Sigmoid colon (tissue), 7 donors: ENCODE data around the gene SLC12A9. TPM values are rescaled to one million over a fixed set of nuclear protein-coding genes. Genes with fewer than 3 reads are reported as not detected.

Experiments
- DNase-seq: peaks from one replicate; pipeline ENCODE4 v3.0.0-alpha.2; 2019
- H3K27ac ChIP-seq, 4 donors: fragments of 200-600 bp; sonication (generic); one replicate each; pipeline ENCODE4 v1.5.1; 2016 to 2019; ENCODE audit warnings: mild to moderate bottlenecking in 1 of 4
- H3K27me3 ChIP-seq, 3 donors: fragments of 200-600 bp; sonication (generic); one replicate each; pipeline ENCODE4 v1.5.1; 2019; ENCODE audit warnings: mild to moderate bottlenecking in 1 of 3
- H3K36me3 ChIP-seq, 4 donors: fragments of 200-600 bp; sonication (generic); one replicate each; pipeline ENCODE4 v1.5.1; 2016 to 2019
- H3K4me1 ChIP-seq, 4 donors: fragments of 200-600 bp; sonication (generic); one replicate each; pipeline ENCODE4 v1.5.1; 2017 to 2019
- H3K4me3 ChIP-seq, 4 donors: fragments of 200-600 bp; sonication (generic); one replicate each; pipeline ENCODE4 v1.5.1; 2017 to 2019; ENCODE audit warnings: mild to moderate bottlenecking in 2 of 4, moderate library complexity in 1 of 4
- H3K9me3 ChIP-seq, 4 donors: fragments of 200-600 bp in 3 of 4; sonication (generic) in 3 of 4; one replicate each; pipeline versions ENCODE4 v1.5.1 to v1.6.1; 2013 to 2019
- EP300 ChIP-seq, 4 donors: sonication (generic); formaldehyde crosslinking; IDR thresholded peaks; one replicate each; pipeline ENCODE4 v1.6.1; 2017; ENCODE audit warnings: antibody characterized with exemption in 4 of 4
- POLR2A ChIP-seq, 2 donors: fragments of 450-650 bp; IDR thresholded peaks; one replicate each; pipeline ENCODE4 v1.6.1; 2016; ENCODE audit warnings: antibody characterized with exemption in 2 of 2, mild to moderate bottlenecking in 2 of 2, moderate library complexity in 2 of 2
- POLR2AphosphoS5 ChIP-seq, 4 donors: sonication (generic); formaldehyde crosslinking; IDR thresholded peaks; one replicate each; pipeline ENCODE4 v1.6.1; 2017; ENCODE audit warnings: antibody characterized with exemption in 4 of 4
- WGBS, 2 donors: extraction: QIAGEN DNeasy Blood & Tissue Kit; methylation state at CpG; one replicate each; pipeline ENCODE4 v1.1.7; 2013; 5-methylcytosine and 5-hydroxymethylcytosine counted together
- intact Hi-C: fragments of 100-400 bp; cut with DNase I; formaldehyde crosslinking; loops from one replicate; pipeline ENCODE4 v1.15.1; 2023
- polyA plus RNA-seq, 3 donors: library from polyadenylated mRNA; stranded (reverse); fragments of 200-250 nt; gene quantifications; one replicate each; pipeline ENCODE4 v1.2.3, GENCODE V29; 2013
- total RNA-seq, 4 donors: library from RNA; depleted of rRNA; stranded (reverse); fragments of >200 nt; gene quantifications; one replicate each; pipeline ENCODE4 v1.1.0, GENCODE V29; 2016
- TF ChIP-seq, protein P1 (sequence below), 4 experiments: fragments of 450-650 bp in 3 of 4; fragments of 200-600 bp in 1 of 4; IDR thresholded peaks; one replicate each; pipeline ENCODE4 v1.5.1; 2016 to 2019; ENCODE audit warnings: antibody characterized with exemption in 4 of 4, mild to moderate bottlenecking in 3 of 4, moderate library complexity in 2 of 4
- donor health status: healthy with polysubstance abuse.
- donor health status: Bipolar disorder and iron deficiency.
- donor health status: healthy.

The SLC12A9 gene
- total and polyA plus RNA-seq, 7 donors = 2.5 to 34.2 (median 12.1) TPM

DNA sequence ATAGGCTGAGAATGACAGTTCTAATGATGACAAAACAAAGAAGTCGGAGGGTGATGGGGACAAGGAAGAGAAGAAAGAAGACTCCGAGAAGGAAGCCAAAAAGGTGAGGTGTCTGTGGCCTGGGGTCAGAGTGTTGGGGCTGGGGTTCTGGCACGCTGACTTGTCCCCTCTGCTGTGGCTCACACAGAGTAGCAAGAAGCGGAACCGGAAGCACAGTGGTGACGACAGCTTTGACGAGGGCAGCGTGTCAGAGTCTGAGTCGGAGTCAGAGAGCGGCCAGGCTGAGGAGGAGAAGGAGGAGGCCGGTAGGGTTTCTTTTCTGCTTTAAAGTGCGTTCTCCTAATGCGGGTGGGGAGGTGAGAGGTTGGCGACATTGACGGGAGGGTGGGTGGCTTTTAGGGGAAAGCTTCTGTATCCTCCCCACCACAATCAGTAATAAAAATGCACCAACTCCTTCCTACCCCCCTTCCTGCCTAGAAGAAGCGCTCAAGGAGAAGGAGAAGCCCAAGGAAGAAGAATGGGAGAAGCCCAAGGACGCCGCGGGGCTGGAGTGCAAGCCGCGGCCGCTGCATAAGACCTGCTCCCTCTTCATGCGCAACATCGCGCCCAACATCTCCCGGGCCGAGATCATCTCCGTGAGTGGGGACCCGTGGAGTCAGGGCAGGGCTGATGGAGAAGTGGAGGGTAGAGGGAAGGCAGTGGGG is 32.4 kb downstream of the SLC12A9 start:
- no peak for DNase-seq
- H3K27me3 ChIP-seq = no peaks in the 10 kb centered on the region
- peaks cover 0 to 26% (median 19%) of the 10 kb centered on the region in 4 donors for H3K4me1 ChIP-seq
- H3K9me3 ChIP-seq = no peaks in the 10 kb centered on the region
- no peak overlapping the region for H3K27ac ChIP-seq
- 92 to 93% methylated on average over 29 of the region's 29 CpGs for WGBS, 2 donors
- TF ChIP-seq POLR2AphosphoS5 (IDR thresholded peaks at IDR 0.05) = no peak
- no peak for TF ChIP-seq EP300 (IDR thresholded peaks at IDR 0.05)
- no peak for TF ChIP-seq POLR2A (IDR thresholded peaks at IDR 0.05)
- TF ChIP-seq, protein P1, sequence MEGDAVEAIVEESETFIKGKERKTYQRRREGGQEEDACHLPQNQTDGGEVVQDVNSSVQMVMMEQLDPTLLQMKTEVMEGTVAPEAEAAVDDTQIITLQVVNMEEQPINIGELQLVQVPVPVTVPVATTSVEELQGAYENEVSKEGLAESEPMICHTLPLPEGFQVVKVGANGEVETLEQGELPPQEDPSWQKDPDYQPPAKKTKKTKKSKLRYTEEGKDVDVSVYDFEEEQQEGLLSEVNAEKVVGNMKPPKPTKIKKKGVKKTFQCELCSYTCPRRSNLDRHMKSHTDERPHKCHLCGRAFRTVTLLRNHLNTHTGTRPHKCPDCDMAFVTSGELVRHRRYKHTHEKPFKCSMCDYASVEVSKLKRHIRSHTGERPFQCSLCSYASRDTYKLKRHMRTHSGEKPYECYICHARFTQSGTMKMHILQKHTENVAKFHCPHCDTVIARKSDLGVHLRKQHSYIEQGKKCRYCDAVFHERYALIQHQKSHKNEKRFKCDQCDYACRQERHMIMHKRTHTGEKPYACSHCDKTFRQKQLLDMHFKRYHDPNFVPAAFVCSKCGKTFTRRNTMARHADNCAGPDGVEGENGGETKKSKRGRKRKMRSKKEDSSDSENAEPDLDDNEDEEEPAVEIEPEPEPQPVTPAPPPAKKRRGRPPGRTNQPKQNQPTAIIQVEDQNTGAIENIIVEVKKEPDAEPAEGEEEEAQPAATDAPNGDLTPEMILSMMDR (IDR thresholded peaks at IDR 0.05) = no peak
- no peak overlapping the region for H3K4me3 ChIP-seq
- H3K36me3 ChIP-seq = peaks cover 60 to 81% (median 71%) of the 10 kb centered on the region in 4 donors
- intact Hi-C loops = no loop called here

DNA sequence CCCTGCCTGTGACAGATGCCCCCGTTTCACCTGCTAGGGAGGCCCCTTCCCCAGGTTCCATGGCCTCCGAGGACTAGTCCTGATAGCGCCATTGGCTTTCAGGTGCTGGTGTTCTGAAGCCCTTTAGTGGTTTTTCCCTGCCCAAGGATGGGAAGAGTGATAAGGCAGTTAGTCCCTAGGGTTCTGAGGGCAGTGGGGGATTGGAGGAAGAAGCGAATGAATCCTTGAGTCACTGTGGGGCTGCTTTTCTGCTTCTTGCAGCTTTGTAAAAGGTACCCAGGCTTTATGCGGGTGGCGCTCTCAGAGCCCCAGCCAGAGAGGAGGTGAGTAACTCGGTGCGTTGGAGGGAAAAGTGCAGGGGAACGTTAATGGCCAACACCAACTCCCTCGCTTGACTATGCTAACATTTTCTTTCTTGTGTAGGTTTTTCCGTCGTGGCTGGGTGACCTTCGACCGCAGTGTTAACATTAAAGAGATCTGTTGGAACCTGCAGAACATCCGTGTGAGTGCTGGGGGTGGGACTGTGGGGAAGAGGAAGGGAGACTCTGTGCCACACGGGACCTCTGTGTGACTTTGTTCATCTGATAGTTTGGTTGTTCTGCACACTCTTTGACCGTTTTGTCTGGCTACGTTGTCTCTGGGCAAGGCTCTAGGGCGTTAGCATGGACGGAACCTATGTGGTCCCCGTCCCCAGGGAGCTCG is 33.1 kb downstream of the SLC12A9 start:
- H3K36me3 ChIP-seq = peaks cover 60 to 81% (median 71%) of the 10 kb centered on the region in 4 donors
- no peak overlapping the region for H3K27ac ChIP-seq
- TF ChIP-seq POLR2A (IDR thresholded peaks at IDR 0.05) = no peak
- TF ChIP-seq POLR2AphosphoS5 (IDR thresholded peaks at IDR 0.05) = no peak
- TF ChIP-seq EP300 (IDR thresholded peaks at IDR 0.05) = no peak
- TF ChIP-seq, protein P1 (IDR thresholded peaks at IDR 0.05) = no peak
- no peaks in the 10 kb centered on the region for H3K27me3 ChIP-seq
- peaks cover 0 to 30% (median 25%) of the 10 kb centered on the region in 4 donors for H3K4me1 ChIP-seq
- no peak overlapping the region for H3K4me3 ChIP-seq
- WGBS, 2 donors = 79 to 80% methylated on average over 22 of the region's 22 CpGs
- no peak for DNase-seq
- no peaks in the 10 kb centered on the region for H3K9me3 ChIP-seq
- intact Hi-C loops = no loop called here

DNA sequence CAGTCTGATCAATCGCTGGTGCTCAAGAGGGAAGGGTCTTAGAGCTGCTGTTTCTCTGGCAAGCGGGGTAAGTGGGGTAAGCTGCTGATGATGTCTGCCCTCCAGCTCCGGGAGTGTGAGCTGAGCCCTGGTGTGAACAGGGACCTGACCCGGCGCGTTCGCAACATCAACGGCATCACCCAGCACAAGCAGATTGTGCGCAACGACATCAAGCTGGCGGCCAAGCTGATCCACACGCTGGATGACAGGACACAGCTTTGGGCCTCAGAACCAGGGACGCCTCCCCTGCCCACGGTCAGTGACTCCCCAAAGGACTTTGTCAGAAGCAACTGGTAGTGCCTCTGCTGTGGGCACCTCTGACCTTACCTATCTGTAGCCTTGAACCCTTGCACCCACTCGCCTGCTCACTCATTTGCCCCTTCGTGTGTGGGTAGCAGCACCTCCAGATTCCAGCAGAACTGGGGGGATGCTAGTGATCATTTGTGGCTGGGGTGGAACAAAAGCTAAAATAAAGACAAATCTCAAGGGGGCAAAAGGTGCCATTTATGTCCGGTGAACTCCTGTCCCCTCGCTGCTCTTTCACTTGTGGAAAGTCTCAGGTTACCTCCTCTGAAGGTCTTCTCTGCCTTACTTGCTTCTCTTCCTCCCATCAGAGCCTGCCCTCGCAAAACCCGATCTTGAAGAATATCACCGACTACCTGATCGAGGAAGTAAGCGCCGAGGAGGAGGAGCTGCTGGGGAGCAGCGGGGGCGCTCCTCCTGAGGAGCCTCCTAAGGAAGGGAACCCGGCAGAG is 33.8 kb downstream of the SLC12A9 start:
- intact Hi-C loops = no loop called here
- 92 to 93% methylated on average over 27 of the region's 27 CpGs for WGBS, 2 donors
- H3K36me3 ChIP-seq = peaks cover 59 to 73% (median 68%) of the 10 kb centered on the region in 4 donors
- no peak for DNase-seq
- TF ChIP-seq EP300 (IDR thresholded peaks at IDR 0.05) (no peak), POLR2A (IDR thresholded peaks at IDR 0.05) (no peak), POLR2AphosphoS5 (IDR thresholded peaks at IDR 0.05) (no peak)
- TF ChIP-seq, protein P1 (IDR thresholded peaks at IDR 0.05) = no peak
- no peak overlapping the region for H3K27ac ChIP-seq
- H3K27me3 ChIP-seq = no peaks in the 10 kb centered on the region
- peaks cover 0 to 37% (median 32%) of the 10 kb centered on the region in 4 donors for H3K4me1 ChIP-seq
- no peaks in the 10 kb centered on the region for H3K9me3 ChIP-seq
- no peak overlapping the region for H3K4me3 ChIP-seq

DNA sequence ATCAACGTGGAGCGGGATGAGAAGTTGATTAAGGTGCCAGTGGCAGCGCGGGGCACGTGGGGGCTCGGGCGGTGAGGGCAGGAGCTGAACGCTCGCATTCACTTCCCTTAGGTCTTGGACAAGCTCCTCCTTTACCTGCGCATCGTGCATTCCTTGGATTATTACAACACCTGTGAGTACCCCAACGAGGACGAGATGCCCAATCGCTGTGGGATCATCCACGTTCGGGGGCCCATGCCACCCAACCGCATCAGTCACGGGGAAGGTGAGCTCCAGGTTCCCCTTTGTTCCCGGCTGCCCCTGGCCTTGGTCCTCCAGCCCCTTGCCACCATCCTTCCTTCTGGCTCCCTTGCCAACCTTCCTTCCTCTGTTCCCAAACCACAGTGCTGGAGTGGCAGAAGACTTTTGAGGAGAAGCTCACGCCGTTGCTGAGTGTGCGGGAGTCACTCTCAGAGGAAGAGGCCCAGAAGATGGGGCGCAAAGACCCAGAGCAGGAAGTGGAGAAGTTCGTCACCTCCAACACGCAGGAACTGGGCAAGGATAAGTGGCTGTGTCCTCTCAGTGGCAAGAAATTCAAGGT is 34.5 kb downstream of the SLC12A9 start:
- H3K4me3 ChIP-seq = no peak overlapping the region
- intact Hi-C loops = no loop called here
- H3K36me3 ChIP-seq = peaks cover 53 to 66% (median 61%) of the 10 kb centered on the region in 4 donors
- no peaks in the 10 kb centered on the region for H3K27me3 ChIP-seq
- TF ChIP-seq POLR2A (IDR thresholded peaks at IDR 0.05) = no peak
- TF ChIP-seq, protein P1 (IDR thresholded peaks at IDR 0.05) = no peak
- TF ChIP-seq EP300 (IDR thresholded peaks at IDR 0.05) = no peak
- TF ChIP-seq POLR2AphosphoS5 (IDR thresholded peaks at IDR 0.05) = no peak
- H3K27ac ChIP-seq = peak overlapping the region in 3 of 4 donors; percentile 90 to 94 (median 92)
- 81 to 86% methylated on average over 25 of the region's 25 CpGs for WGBS, 2 donors
- peaks cover 0 to 38% (median 32%) of the 10 kb centered on the region in 4 donors for H3K4me1 ChIP-seq
- DNase-seq = no peak
- H3K9me3 ChIP-seq = no peaks in the 10 kb centered on the region
